ENCODE results near the gene FZD1. TPM values are rescaled to one million over a fixed set of nuclear protein-coding genes. Genes with fewer than 3 reads are reported as not detected.

Gene FZD1
- total and polyA plus RNA-seq, 2 experiments from 2014 or later, result 11.2 to 14.9 TPM

DNA sequence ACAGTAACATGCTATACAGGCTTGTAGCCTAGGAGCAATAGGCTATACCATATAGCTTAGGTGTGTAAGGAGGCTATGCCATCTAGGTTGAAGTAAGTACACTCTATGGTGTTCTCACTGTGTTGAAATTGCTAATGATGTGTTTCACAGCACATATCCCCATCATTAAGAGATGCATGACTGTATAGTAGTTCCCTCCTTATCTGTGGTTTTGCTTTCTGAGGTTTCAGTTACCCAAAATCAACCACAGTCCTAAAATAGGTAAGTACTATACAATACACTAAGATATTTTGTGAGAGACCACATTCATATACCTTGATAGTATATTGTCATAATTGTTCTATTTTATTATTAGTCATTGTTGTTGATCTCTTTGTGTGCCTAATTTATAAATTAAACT, 12.7 kb downstream of the FZD1 start:
- H3K9me3 ChIP-seq (ENCODE audit: low read depth), result no peaks in the 10 kb centered on the region
- peaks cover 9% of the 10 kb centered on the region for H3K4me1 ChIP-seq (ENCODE audit: low read depth)
- H3K27me3 ChIP-seq, result peaks cover 5% of the 10 kb centered on the region
- H3K4me3 ChIP-seq, result no peak overlapping the region
- no peaks in the 10 kb centered on the region for H3K36me3 ChIP-seq
- TF ChIP-seq, protein P1, sequence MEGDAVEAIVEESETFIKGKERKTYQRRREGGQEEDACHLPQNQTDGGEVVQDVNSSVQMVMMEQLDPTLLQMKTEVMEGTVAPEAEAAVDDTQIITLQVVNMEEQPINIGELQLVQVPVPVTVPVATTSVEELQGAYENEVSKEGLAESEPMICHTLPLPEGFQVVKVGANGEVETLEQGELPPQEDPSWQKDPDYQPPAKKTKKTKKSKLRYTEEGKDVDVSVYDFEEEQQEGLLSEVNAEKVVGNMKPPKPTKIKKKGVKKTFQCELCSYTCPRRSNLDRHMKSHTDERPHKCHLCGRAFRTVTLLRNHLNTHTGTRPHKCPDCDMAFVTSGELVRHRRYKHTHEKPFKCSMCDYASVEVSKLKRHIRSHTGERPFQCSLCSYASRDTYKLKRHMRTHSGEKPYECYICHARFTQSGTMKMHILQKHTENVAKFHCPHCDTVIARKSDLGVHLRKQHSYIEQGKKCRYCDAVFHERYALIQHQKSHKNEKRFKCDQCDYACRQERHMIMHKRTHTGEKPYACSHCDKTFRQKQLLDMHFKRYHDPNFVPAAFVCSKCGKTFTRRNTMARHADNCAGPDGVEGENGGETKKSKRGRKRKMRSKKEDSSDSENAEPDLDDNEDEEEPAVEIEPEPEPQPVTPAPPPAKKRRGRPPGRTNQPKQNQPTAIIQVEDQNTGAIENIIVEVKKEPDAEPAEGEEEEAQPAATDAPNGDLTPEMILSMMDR (IDR thresholded peaks at IDR 0.05; ENCODE audit: low read depth, low read length), result no peak
- DNase-seq (ENCODE audit: low read depth in 1 of 2, low spot score in 1 of 2), result no peak
- no peak overlapping the region for H3K27ac ChIP-seq

DNA sequence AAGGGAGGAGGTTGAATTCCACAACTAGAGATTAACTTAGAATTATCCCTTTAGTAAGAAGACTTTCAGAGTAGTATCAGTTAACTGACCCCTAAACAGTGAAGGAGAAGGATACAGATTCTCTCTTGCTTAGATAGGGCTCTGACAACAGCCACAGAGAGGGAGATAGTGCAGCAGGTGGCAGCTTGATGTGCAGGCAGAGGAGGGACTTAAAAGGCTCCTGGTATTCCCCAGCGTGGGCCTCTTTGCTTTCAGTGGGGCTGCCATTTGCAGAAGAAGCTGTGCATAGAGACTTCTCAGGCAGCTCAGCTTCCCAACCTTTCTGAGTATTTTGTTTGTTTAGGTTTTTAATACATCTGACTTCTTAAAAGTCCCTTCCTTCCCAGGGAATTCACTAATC, 16.0 kb downstream of the FZD1 start:
- H3K9me3 ChIP-seq (ENCODE audit: low read depth), result no peaks in the 10 kb centered on the region
- H3K36me3 ChIP-seq, result no peaks in the 10 kb centered on the region
- peak in 1 of 2 donors; percentile 64 for DNase-seq (ENCODE audit: low read depth in 1 of 2, low spot score in 1 of 2)
- peaks cover 9% of the 10 kb centered on the region for H3K4me1 ChIP-seq (ENCODE audit: low read depth)
- peak overlapping the region; percentile 65 for H3K27ac ChIP-seq
- TF ChIP-seq, protein P1 (IDR thresholded peaks at IDR 0.05; ENCODE audit: low read depth, low read length), result no peak
- no peak overlapping the region for H3K4me3 ChIP-seq
- peaks cover 5% of the 10 kb centered on the region for H3K27me3 ChIP-seq

GRCh38 chr7:91280604-91281003, 16.4 kb downstream of the FZD1 start:
- no peaks in the 10 kb centered on the region for H3K36me3 ChIP-seq
- TF ChIP-seq, protein P1 (IDR thresholded peaks at IDR 0.05; ENCODE audit: low read depth, low read length), result no peak
- H3K4me1 ChIP-seq (ENCODE audit: low read depth), result peaks cover 9% of the 10 kb centered on the region
- H3K27ac ChIP-seq, result peak overlapping the region; percentile 65
- peaks cover 5% of the 10 kb centered on the region for H3K27me3 ChIP-seq
- no peaks in the 10 kb centered on the region for H3K9me3 ChIP-seq (ENCODE audit: low read depth)
- DNase-seq (ENCODE audit: low read depth in 1 of 2, low spot score in 1 of 2), result no peak
- no peak overlapping the region for H3K4me3 ChIP-seq

GRCh38 chr7:91285696-91286355, 21.6 kb downstream of the FZD1 start:
- no peak for DNase-seq (ENCODE audit: low read depth in 1 of 2, low spot score in 1 of 2)
- TF ChIP-seq, protein P1 (IDR thresholded peaks at IDR 0.05; ENCODE audit: low read depth, low read length), result no peak
- no peak overlapping the region for H3K4me3 ChIP-seq

GRCh38 chr7:91286432-91286831, 22.2 kb downstream of the FZD1 start:
- no peaks in the 10 kb centered on the region for H3K9me3 ChIP-seq (ENCODE audit: low read depth)
- DNase-seq (ENCODE audit: low read depth in 1 of 2, low spot score in 1 of 2), result peak in 1 of 2 donors; percentile 21
- H3K4me1 ChIP-seq (ENCODE audit: low read depth), result no peaks in the 10 kb centered on the region
- H3K27ac ChIP-seq, result no peak overlapping the region
- no peaks in the 10 kb centered on the region for H3K27me3 ChIP-seq
- no peak overlapping the region for H3K4me3 ChIP-seq
- TF ChIP-seq, protein P1 (IDR thresholded peaks at IDR 0.05; ENCODE audit: low read depth, low read length), result no peak
- H3K36me3 ChIP-seq, result no peaks in the 10 kb centered on the region

More at GRCh38 chr7:91285696-91286355, 21.6 kb downstream of the FZD1 start:
- Histone ChIP-seq H3K9me3 (ENCODE audit: low read depth) (no peaks in the 10 kb centered on the region), H3K27ac (no peak overlapping the region), H3K36me3 (no peaks in the 10 kb centered on the region), H3K4me1 (ENCODE audit: low read depth) (peaks cover under 1% of the 10 kb centered on the region), H3K27me3 (no peaks in the 10 kb centered on the region)
